ENCODE measurements around the gene RAB27A. TPM values are rescaled to one million over a fixed set of nuclear protein-coding genes. Genes with fewer than 3 reads are reported as not detected.

Gene RAB27A
- total RNA-seq, 1 donor from 2014 or later: 19.4 TPM

- H3K27ac Mint-ChIP-seq (ENCODE audit: unreplicated experiment): no peak overlapping the region
- H3K36me3 Mint-ChIP-seq (ENCODE audit: low read depth, unreplicated experiment): no peaks in the 10 kb centered on the region
- H3K9me3 Mint-ChIP-seq (ENCODE audit: unreplicated experiment): no peaks in the 10 kb centered on the region
- H3K4me3 Mint-ChIP-seq (ENCODE audit: unreplicated experiment): no peak overlapping the region
- TF ChIP-seq CTCF (IDR thresholded peaks at IDR 0.05; ENCODE audit: unreplicated experiment): no peak
- DNase-seq (ENCODE audit: low spot score): no peak
- no peaks in the 10 kb centered on the region for H3K27me3 Mint-ChIP-seq (ENCODE audit: unreplicated experiment)
- H3K4me1 Mint-ChIP-seq (ENCODE audit: unreplicated experiment): no peaks in the 10 kb centered on the region
Observed at GRCh38 chr15:55239440-55240124, 50.0 kb downstream of the RAB27A start.

GRCh38 chr15:55238877-55239276 lies 50.7 kb downstream of the RAB27A start:
- Mint-ChIP-seq H3K4me3 (ENCODE audit: unreplicated experiment) (no peak overlapping the region), H3K36me3 (ENCODE audit: low read depth, unreplicated experiment) (no peaks in the 10 kb centered on the region), H3K4me1 (ENCODE audit: unreplicated experiment) (no peaks in the 10 kb centered on the region), H3K9me3 (ENCODE audit: unreplicated experiment) (no peaks in the 10 kb centered on the region), H3K27me3 (ENCODE audit: unreplicated experiment) (no peaks in the 10 kb centered on the region), H3K27ac (ENCODE audit: unreplicated experiment) (no peak overlapping the region)
- DNase-seq (ENCODE audit: low spot score): no peak
- no peak for TF ChIP-seq CTCF (IDR thresholded peaks at IDR 0.05; ENCODE audit: unreplicated experiment)

- Mint-ChIP-seq H3K27ac (ENCODE audit: unreplicated experiment) (no peak overlapping the region), H3K36me3 (ENCODE audit: low read depth, unreplicated experiment) (no peaks in the 10 kb centered on the region), H3K4me1 (ENCODE audit: unreplicated experiment) (no peaks in the 10 kb centered on the region), H3K4me3 (ENCODE audit: unreplicated experiment) (no peak overlapping the region), H3K9me3 (ENCODE audit: unreplicated experiment) (no peaks in the 10 kb centered on the region), H3K27me3 (ENCODE audit: unreplicated experiment) (no peaks in the 10 kb centered on the region)
- no peak for TF ChIP-seq CTCF (IDR thresholded peaks at IDR 0.05; ENCODE audit: unreplicated experiment)
- DNase-seq (ENCODE audit: low spot score): no peak
Observed at GRCh38 chr15:55237219-55238130, 52.1 kb downstream of the RAB27A start.

- H3K9me3 Mint-ChIP-seq (ENCODE audit: unreplicated experiment): no peaks in the 10 kb centered on the region
- H3K4me3 Mint-ChIP-seq (ENCODE audit: unreplicated experiment): no peak overlapping the region
- TF ChIP-seq CTCF (IDR thresholded peaks at IDR 0.05; ENCODE audit: unreplicated experiment): no peak
- DNase-seq (ENCODE audit: low spot score): no peak
- H3K36me3 Mint-ChIP-seq (ENCODE audit: low read depth, unreplicated experiment): no peaks in the 10 kb centered on the region
- no peaks in the 10 kb centered on the region for H3K4me1 Mint-ChIP-seq (ENCODE audit: unreplicated experiment)
- H3K27ac Mint-ChIP-seq (ENCODE audit: unreplicated experiment): no peak overlapping the region
- H3K27me3 Mint-ChIP-seq (ENCODE audit: unreplicated experiment): no peaks in the 10 kb centered on the region
Observed at GRCh38 chr15:55235546-55236036, 54.0 kb downstream of the RAB27A start.

GRCh38 chr15:55234800-55235104 lies 54.9 kb downstream of the RAB27A start:
- Mint-ChIP-seq H3K4me1 (ENCODE audit: unreplicated experiment) (no peaks in the 10 kb centered on the region), H3K36me3 (ENCODE audit: low read depth, unreplicated experiment) (no peaks in the 10 kb centered on the region), H3K27me3 (ENCODE audit: unreplicated experiment) (peaks cover 2% of the 10 kb centered on the region), H3K4me3 (ENCODE audit: unreplicated experiment) (no peak overlapping the region), H3K27ac (ENCODE audit: unreplicated experiment) (no peak overlapping the region), H3K9me3 (ENCODE audit: unreplicated experiment) (no peaks in the 10 kb centered on the region)
- no peak for DNase-seq (ENCODE audit: low spot score)
- TF ChIP-seq CTCF (IDR thresholded peaks at IDR 0.05; ENCODE audit: unreplicated experiment): no peak
